Loucy (cell line): ENCODE results near the gene PTCSC3.

Experiments
- H2AFZ ChIP-seq: fragments of 200-600 bp; sonication (generic); 2 replicates; pipeline ENCODE4 v1.6.0; 2016; ENCODE audit warnings: antibody characterized with exemption, mild to moderate bottlenecking, low read length, moderate library complexity
- H3F3A ChIP-seq: fragments of 200-600 bp; 2 replicates; pipeline ENCODE4 v1.6.0; 2016; ENCODE audit warnings: antibody characterized with exemption, low read depth, mild to moderate bottlenecking
- H3K27me3 ChIP-seq: fragments of 200-600 bp; sonication (generic); 2 replicates; pipeline ENCODE4 v1.6.1; 2014; ENCODE audit warnings: low read length, mild to moderate bottlenecking; ENCODE audit not compliant: insufficient read depth, poor library complexity, severe bottlenecking
- H3K36me3 ChIP-seq: fragments of 200-600 bp; sonication (generic); 2 replicates; pipeline ENCODE4 v1.6.1; 2016; ENCODE audit warnings: low read length; ENCODE audit not compliant: insufficient read depth
- H3K4me1 ChIP-seq: fragments of 200-600 bp; sonication (generic); 2 replicates; pipeline ENCODE4 v1.5.1; 2014; ENCODE audit warnings: low read length, mild to moderate bottlenecking; ENCODE audit not compliant: insufficient read depth, poor library complexity, severe bottlenecking
- H3K4me2 ChIP-seq: fragments of 200-600 bp; sonication (generic); 2 replicates; pipeline ENCODE4 v1.6.0; 2014; ENCODE audit warnings: antibody characterized with exemption, low read length, low read depth, mild to moderate bottlenecking; ENCODE audit not compliant: poor library complexity, severe bottlenecking
- H3K4me3 ChIP-seq: fragments of 200-600 bp; sonication (generic); 2 replicates; pipeline ENCODE4 v1.5.1; 2014; ENCODE audit warnings: low read length, mild to moderate bottlenecking, mixed read lengths; ENCODE audit not compliant: poor library complexity, severe bottlenecking
- H3K79me2 ChIP-seq: fragments of 200-600 bp; sonication (generic); 2 replicates; pipeline ENCODE4 v1.6.1; 2014; ENCODE audit warnings: low read length; ENCODE audit not compliant: insufficient read depth
- H3K9ac ChIP-seq: fragments of 200-600 bp; sonication (generic); 2 replicates; pipeline ENCODE4 v1.6.0; 2014; ENCODE audit warnings: mild to moderate bottlenecking, low read depth, low read length, moderate library complexity; ENCODE audit not compliant: poor library complexity, severe bottlenecking
- H3K9me2 ChIP-seq: fragments of 200-600 bp; sonication (generic); replicated peaks from 2 replicates; pipeline ENCODE4 v1.6.1; 2016; ENCODE audit warnings: low read depth, low read length, mixed read lengths
- H3K9me3 ChIP-seq: fragments of 200-600 bp; sonication (generic); 2 replicates; pipeline ENCODE4 v1.6.1; 2014; ENCODE audit warnings: mild to moderate bottlenecking, antibody characterized with exemption, low read length, low read depth; ENCODE audit not compliant: insufficient read depth
- H4K20me1 ChIP-seq: fragments of 200-600 bp; sonication (generic); 2 replicates; pipeline ENCODE4 v1.6.0; 2014; ENCODE audit warnings: antibody characterized with exemption, low read length, mild to moderate bottlenecking; ENCODE audit not compliant: insufficient read depth, poor library complexity, severe bottlenecking
- EZH2phosphoT487 ChIP-seq: fragments of 200-600 bp; IDR thresholded peaks from 2 replicates; pipeline ENCODE4 v1.6.1; 2018; ENCODE audit warnings: antibody characterized with exemption, mild to moderate bottlenecking, moderate library complexity, borderline replicate concordance
- TF ChIP-seq, protein P1 (sequence below): fragments of 200-600 bp; sonication (generic); conservative IDR thresholded peaks from 2 replicates; pipeline ENCODE4 v1.5.1; 2014; ENCODE audit warnings: mild to moderate bottlenecking, antibody characterized with exemption, low read length

The PTCSC3 gene

DNA sequence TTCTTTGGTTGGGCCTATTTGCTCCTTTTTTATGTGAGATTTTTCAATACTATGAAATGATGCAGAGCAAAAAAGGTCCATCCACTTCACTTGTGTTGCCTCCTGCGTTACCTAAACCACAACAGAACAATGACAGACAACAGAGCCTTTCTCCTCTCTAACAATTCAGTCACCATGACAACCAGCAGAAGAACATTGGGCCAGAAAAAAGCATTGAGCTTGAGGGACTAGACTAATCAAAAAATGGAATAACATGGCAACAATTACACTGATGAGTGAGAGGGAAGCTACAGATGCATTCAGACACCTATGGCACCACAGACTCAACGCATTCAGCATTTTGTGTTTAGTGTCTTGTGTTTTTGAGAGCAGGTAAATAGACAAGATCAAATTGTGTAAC lies 44.6 kb upstream of the PTCSC3 start:
- TF ChIP-seq, protein P1, sequence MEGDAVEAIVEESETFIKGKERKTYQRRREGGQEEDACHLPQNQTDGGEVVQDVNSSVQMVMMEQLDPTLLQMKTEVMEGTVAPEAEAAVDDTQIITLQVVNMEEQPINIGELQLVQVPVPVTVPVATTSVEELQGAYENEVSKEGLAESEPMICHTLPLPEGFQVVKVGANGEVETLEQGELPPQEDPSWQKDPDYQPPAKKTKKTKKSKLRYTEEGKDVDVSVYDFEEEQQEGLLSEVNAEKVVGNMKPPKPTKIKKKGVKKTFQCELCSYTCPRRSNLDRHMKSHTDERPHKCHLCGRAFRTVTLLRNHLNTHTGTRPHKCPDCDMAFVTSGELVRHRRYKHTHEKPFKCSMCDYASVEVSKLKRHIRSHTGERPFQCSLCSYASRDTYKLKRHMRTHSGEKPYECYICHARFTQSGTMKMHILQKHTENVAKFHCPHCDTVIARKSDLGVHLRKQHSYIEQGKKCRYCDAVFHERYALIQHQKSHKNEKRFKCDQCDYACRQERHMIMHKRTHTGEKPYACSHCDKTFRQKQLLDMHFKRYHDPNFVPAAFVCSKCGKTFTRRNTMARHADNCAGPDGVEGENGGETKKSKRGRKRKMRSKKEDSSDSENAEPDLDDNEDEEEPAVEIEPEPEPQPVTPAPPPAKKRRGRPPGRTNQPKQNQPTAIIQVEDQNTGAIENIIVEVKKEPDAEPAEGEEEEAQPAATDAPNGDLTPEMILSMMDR, result no peak
- no peak for TF ChIP-seq EZH2phosphoT487
- Histone ChIP-seq H3K9ac (no peak overlapping the region), H3K27me3 (no peaks in the 10 kb centered on the region), H3F3A (no peaks in the 10 kb centered on the region), H3K9me2 (no peaks in the 10 kb centered on the region), H3K79me2 (no peaks in the 10 kb centered on the region), H3K4me1 (no peaks in the 10 kb centered on the region), H3K4me3 (no peak overlapping the region), H3K36me3 (no peaks in the 10 kb centered on the region), H2AFZ (no peak overlapping the region), H3K4me2 (no peak overlapping the region), H4K20me1 (no peaks in the 10 kb centered on the region), H3K9me3 (no peaks in the 10 kb centered on the region)

DNA sequence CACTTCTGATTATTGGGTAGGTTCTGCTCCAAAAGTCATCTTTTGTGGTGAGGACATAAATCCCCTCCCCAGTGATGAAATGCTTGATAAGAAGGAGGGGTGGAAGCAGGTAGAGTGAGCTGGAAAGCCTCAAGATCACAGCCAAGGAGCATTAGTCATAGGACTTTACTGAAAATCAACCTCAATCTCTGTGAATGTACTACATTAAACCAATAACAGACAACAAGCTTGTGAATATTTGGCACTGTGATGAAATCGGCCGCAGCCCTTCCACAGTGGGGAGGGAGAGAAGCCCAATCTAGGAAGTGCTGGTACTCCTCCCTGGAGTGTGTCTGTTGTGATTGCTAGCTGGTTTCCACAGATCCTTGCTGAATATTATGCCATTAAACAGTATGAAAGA lies 41.2 kb upstream of the PTCSC3 start:
- no peaks in the 10 kb centered on the region for H3K27me3 ChIP-seq
- no peak overlapping the region for H2AFZ ChIP-seq
- no peaks in the 10 kb centered on the region for H3K79me2 ChIP-seq
- H3K4me3 ChIP-seq, result no peak overlapping the region
- no peak overlapping the region for H3K9ac ChIP-seq
- TF ChIP-seq, protein P1, result no peak
- TF ChIP-seq EZH2phosphoT487, result no peak
- H3K36me3 ChIP-seq, result no peaks in the 10 kb centered on the region
- H3K9me3 ChIP-seq, result no peaks in the 10 kb centered on the region
- no peaks in the 10 kb centered on the region for H4K20me1 ChIP-seq
- no peaks in the 10 kb centered on the region for H3F3A ChIP-seq
- H3K4me1 ChIP-seq, result no peaks in the 10 kb centered on the region
- no peaks in the 10 kb centered on the region for H3K9me2 ChIP-seq
- H3K4me2 ChIP-seq, result no peak overlapping the region

DNA sequence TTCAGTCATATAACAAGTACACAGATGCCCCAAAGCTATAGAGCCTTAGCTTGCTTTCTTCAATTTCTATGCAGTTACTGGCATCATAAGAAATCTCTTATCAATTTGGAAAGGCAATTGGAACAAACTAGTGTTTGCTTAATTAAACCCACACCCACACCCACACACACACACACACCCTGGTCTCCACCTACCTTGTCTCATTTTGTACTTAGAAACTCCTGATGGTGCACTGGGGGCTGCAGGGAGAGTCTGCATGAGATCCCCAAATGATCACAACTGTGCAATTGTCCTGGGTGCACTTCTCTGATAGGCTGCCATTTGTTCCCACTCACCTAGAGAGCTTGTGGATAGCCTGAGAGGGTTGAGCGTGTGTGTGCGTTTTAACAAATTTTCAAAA lies 40.5 kb upstream of the PTCSC3 start:
- H3K36me3 ChIP-seq, result no peaks in the 10 kb centered on the region
- no peak overlapping the region for H3K9ac ChIP-seq
- H3K4me1 ChIP-seq, result no peaks in the 10 kb centered on the region
- H2AFZ ChIP-seq, result no peak overlapping the region
- H3F3A ChIP-seq, result no peaks in the 10 kb centered on the region
- TF ChIP-seq EZH2phosphoT487, result no peak
- TF ChIP-seq, protein P1, result no peak
- H3K27me3 ChIP-seq, result no peaks in the 10 kb centered on the region
- H3K4me2 ChIP-seq, result no peak overlapping the region
- no peak overlapping the region for H3K4me3 ChIP-seq
- H3K9me3 ChIP-seq, result no peaks in the 10 kb centered on the region
- no peaks in the 10 kb centered on the region for H4K20me1 ChIP-seq
- no peaks in the 10 kb centered on the region for H3K9me2 ChIP-seq
- no peaks in the 10 kb centered on the region for H3K79me2 ChIP-seq
